ENCODE measurements around the gene CHMP1A.

DNA sequence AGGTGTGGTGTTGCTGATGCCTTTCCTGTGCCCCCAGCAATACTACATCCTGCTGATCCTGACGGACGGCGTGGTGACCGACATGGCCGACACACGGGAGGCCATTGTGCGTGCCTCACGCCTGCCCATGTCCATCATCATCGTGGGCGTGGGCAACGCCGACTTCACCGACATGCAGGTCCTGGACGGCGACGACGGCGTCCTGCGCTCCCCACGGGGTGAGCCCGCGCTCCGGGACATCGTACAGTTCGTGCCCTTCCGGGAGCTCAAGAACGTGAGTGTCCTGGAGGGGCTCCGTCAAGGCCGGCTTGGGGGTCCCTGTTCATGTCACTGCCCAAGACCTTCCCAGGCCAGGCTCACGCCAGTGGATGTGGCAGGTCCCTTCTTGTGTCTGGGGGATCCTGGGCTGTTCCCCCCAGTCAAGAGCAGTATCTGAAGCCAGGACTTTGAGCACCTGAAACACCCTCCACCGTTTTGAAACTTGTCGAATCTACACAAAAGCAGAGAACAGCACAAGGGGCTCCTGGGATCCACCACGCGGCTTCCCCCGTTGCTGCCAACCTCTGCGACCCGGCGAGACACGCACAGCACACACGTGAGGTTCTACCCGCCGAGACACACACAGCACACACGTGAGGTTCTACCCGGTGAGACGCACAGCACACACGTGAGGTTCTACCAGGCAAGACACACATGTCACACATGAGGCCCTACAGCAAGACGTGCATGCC lies 62.0 kb downstream of the CHMP1A start:
- TF ChIP-seq EZH2 (IDR thresholded peaks at IDR 0.05; ENCODE audit: low read depth, unreplicated experiment) (no peak), POLR2AphosphoS5 (IDR thresholded peaks at IDR 0.05; ENCODE audit: low read depth) (no peak), CREB1 (CRISPR knock-in tag; IDR thresholded peaks at IDR 0.05; ENCODE audit: low read depth) (no peak), ZNF114 (CRISPR knock-in tag; IDR thresholded peaks at IDR 0.05) (no peak), EZH2phosphoT487 (IDR thresholded peaks at IDR 0.05; ENCODE audit: unreplicated experiment) (no peak), JUNB (IDR thresholded peaks at IDR 0.05; ENCODE audit: unreplicated experiment) (no peak), STAT1 (IDR thresholded peaks at IDR 0.05; ENCODE audit: unreplicated experiment) (no peak)
- TF ChIP-seq, protein P1, sequence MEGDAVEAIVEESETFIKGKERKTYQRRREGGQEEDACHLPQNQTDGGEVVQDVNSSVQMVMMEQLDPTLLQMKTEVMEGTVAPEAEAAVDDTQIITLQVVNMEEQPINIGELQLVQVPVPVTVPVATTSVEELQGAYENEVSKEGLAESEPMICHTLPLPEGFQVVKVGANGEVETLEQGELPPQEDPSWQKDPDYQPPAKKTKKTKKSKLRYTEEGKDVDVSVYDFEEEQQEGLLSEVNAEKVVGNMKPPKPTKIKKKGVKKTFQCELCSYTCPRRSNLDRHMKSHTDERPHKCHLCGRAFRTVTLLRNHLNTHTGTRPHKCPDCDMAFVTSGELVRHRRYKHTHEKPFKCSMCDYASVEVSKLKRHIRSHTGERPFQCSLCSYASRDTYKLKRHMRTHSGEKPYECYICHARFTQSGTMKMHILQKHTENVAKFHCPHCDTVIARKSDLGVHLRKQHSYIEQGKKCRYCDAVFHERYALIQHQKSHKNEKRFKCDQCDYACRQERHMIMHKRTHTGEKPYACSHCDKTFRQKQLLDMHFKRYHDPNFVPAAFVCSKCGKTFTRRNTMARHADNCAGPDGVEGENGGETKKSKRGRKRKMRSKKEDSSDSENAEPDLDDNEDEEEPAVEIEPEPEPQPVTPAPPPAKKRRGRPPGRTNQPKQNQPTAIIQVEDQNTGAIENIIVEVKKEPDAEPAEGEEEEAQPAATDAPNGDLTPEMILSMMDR (conservative IDR thresholded peaks at IDR 0.05; ENCODE audit: low read depth in 2 of 2), result no peak
- TF ChIP-seq, protein P2, sequence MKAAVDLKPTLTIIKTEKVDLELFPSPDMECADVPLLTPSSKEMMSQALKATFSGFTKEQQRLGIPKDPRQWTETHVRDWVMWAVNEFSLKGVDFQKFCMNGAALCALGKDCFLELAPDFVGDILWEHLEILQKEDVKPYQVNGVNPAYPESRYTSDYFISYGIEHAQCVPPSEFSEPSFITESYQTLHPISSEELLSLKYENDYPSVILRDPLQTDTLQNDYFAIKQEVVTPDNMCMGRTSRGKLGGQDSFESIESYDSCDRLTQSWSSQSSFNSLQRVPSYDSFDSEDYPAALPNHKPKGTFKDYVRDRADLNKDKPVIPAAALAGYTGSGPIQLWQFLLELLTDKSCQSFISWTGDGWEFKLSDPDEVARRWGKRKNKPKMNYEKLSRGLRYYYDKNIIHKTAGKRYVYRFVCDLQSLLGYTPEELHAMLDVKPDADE (IDR thresholded peaks at IDR 0.05), result no peak
- TF ChIP-seq, protein P3, sequence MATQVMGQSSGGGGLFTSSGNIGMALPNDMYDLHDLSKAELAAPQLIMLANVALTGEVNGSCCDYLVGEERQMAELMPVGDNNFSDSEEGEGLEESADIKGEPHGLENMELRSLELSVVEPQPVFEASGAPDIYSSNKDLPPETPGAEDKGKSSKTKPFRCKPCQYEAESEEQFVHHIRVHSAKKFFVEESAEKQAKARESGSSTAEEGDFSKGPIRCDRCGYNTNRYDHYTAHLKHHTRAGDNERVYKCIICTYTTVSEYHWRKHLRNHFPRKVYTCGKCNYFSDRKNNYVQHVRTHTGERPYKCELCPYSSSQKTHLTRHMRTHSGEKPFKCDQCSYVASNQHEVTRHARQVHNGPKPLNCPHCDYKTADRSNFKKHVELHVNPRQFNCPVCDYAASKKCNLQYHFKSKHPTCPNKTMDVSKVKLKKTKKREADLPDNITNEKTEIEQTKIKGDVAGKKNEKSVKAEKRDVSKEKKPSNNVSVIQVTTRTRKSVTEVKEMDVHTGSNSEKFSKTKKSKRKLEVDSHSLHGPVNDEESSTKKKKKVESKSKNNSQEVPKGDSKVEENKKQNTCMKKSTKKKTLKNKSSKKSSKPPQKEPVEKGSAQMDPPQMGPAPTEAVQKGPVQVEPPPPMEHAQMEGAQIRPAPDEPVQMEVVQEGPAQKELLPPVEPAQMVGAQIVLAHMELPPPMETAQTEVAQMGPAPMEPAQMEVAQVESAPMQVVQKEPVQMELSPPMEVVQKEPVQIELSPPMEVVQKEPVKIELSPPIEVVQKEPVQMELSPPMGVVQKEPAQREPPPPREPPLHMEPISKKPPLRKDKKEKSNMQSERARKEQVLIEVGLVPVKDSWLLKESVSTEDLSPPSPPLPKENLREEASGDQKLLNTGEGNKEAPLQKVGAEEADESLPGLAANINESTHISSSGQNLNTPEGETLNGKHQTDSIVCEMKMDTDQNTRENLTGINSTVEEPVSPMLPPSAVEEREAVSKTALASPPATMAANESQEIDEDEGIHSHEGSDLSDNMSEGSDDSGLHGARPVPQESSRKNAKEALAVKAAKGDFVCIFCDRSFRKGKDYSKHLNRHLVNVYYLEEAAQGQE (IDR thresholded peaks at IDR 0.05; ENCODE audit: unreplicated experiment), result no peak
- TF ChIP-seq, protein P4, sequence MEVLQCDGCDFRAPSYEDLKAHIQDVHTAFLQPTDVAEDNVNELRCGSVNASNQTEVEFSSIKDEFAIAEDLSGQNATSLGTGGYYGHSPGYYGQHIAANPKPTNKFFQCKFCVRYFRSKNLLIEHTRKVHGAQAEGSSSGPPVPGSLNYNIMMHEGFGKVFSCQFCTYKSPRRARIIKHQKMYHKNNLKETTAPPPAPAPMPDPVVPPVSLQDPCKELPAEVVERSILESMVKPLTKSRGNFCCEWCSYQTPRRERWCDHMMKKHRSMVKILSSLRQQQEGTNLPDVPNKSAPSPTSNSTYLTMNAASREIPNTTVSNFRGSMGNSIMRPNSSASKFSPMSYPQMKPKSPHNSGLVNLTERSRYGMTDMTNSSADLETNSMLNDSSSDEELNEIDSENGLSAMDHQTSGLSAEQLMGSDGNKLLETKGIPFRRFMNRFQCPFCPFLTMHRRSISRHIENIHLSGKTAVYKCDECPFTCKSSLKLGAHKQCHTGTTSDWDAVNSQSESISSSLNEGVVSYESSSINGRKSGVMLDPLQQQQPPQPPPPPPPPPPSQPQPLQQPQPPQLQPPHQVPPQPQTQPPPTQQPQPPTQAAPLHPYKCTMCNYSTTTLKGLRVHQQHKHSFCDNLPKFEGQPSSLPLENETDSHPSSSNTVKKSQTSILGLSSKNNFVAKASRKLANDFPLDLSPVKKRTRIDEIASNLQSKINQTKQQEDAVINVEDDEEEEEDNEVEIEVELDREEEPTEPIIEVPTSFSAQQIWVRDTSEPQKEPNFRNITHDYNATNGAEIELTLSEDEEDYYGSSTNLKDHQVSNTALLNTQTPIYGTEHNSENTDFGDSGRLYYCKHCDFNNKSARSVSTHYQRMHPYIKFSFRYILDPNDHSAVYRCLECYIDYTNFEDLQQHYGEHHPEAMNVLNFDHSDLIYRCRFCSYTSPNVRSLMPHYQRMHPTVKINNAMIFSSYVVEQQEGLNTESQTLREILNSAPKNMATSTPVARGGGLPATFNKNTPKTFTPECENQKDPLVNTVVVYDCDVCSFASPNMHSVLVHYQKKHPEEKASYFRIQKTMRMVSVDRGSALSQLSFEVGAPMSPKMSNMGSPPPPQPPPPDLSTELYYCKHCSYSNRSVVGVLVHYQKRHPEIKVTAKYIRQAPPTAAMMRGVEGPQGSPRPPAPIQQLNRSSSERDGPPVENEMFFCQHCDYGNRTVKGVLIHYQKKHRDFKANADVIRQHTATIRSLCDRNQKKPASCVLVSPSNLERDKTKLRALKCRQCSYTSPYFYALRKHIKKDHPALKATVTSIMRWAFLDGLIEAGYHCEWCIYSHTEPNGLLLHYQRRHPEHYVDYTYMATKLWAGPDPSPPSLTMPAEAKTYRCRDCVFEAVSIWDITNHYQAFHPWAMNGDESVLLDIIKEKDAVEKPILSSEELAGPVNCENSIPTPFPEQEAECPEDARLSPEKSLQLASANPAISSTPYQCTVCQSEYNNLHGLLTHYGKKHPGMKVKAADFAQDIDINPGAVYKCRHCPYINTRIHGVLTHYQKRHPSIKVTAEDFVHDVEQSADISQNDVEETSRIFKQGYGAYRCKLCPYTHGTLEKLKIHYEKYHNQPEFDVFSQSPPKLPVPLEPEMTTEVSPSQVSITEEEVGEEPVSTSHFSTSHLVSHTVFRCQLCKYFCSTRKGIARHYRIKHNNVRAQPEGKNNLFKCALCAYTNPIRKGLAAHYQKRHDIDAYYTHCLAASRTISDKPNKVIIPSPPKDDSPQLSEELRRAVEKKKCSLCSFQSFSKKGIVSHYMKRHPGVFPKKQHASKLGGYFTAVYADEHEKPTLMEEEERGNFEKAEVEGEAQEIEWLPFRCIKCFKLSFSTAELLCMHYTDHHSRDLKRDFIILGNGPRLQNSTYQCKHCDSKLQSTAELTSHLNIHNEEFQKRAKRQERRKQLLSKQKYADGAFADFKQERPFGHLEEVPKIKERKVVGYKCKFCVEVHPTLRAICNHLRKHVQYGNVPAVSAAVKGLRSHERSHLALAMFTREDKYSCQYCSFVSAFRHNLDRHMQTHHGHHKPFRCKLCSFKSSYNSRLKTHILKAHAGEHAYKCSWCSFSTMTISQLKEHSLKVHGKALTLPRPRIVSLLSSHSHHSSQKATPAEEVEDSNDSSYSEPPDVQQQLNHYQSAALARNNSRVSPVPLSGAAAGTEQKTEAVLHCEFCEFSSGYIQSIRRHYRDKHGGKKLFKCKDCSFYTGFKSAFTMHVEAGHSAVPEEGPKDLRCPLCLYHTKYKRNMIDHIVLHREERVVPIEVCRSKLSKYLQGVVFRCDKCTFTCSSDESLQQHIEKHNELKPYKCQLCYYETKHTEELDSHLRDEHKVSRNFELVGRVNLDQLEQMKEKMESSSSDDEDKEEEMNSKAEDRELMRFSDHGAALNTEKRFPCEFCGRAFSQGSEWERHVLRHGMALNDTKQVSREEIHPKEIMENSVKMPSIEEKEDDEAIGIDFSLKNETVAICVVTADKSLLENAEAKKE (CRISPR knock-in tag; IDR thresholded peaks at IDR 0.05), result no peak

All from GM23338 (cell line).